Naive thymus-derived CD8-positive, alpha-beta T cell (primary cell): ENCODE data around the gene MICALL2. TPM values are rescaled to one million over a fixed set of nuclear protein-coding genes. Genes with fewer than 3 reads are reported as not detected.
A peak's percentile ranks its signal among the peaks of the same experiment; 100 is the strongest.

Experiments used
- ATAC-seq, 2 donors: fragments of 150-1000 bp; cut with Tn5 transposase in 1 of 2; sonication (Bioruptor Pico), chemical (Tn5 transposase) in 1 of 2; 1 replicate in 1 of 2; 2 replicates in 1 of 2; pipeline ENCODE4 v1.10.0; 2021; ENCODE audit warnings: mild to moderate bottlenecking in 2 of 2, moderate library complexity in 2 of 2
- POLR2A ChIA-PET: fragments of 350-600 bp; sonication (Branson Sonifier 250); formaldehyde crosslinking; loops from one replicate; lab custom pipeline; 2021; ENCODE audit warnings: antibody characterized with exemption; lab: Charles Lee
- DNase-seq, 10 donors: peaks; one replicate each; pipeline versions ENCODE4 v3.0.0 to v3.0.0-alpha.2; 2020 to 2022
- H3K27ac Mint-ChIP-seq, 10 donors: one replicate each; pipeline ENCODE4 v1.8.0; 2020 to 2022; ENCODE audit warnings: mild to moderate bottlenecking in 10 of 10, mixed read lengths in 10 of 10, moderate library complexity in 4 of 10, inconsistent platforms in 1 of 10
- H3K27me3 Mint-ChIP-seq, 5 donors: one replicate each; pipeline ENCODE4 v1.8.0; 2021 to 2022; ENCODE audit warnings: mixed read lengths in 5 of 5
- H3K36me3 Mint-ChIP-seq, 3 donors: one replicate each; pipeline ENCODE4 v1.8.0; 2020 to 2022; ENCODE audit warnings: mixed read lengths in 3 of 3, mild to moderate bottlenecking in 2 of 3, inconsistent platforms in 1 of 3
- H3K4me1 Mint-ChIP-seq, 4 donors: one replicate each; pipeline ENCODE4 v1.8.0; 2021 to 2022; ENCODE audit warnings: mixed read lengths in 4 of 4
- H3K4me3 Mint-ChIP-seq, 10 donors: one replicate each; pipeline ENCODE4 v1.8.0; 2020 to 2022; ENCODE audit warnings: mild to moderate bottlenecking in 10 of 10, mixed read lengths in 10 of 10, moderate library complexity in 6 of 10, inconsistent platforms in 1 of 10
- H3K9me3 Mint-ChIP-seq, 9 donors: one replicate each; pipeline ENCODE4 v1.8.0; 2020 to 2022; ENCODE audit warnings: mixed read lengths in 9 of 9, mild to moderate bottlenecking in 3 of 9, inconsistent platforms in 1 of 9, moderate library complexity in 1 of 9
- polyA plus RNA-seq, 3 donors: library from polyadenylated mRNA; unstranded; fragments of 300-500 nt; fragmentation: Illumina TruSeq; gene quantifications; one replicate each; pipeline ENCODE4 v1.2.3, GENCODE V29; 2021
- total RNA-seq, 8 experiments: library from RNA in 2 of 8; stranded (reverse) in 2 of 8; gene quantifications; one replicate each; pipeline ENCODE4 v1.2.3 and lab custom pipeline; 2021 to 2026

Gene MICALL2
- total and polyA plus RNA-seq, 5 experiments from 2014 or later, result 0.85 to 4.6 (median 2.5) TPM; not detected in 1

GRCh38 chr7:1410992-1411391, 48.3 kb downstream of the MICALL2 start:
- peaks cover 3 to 7% (median 5%) of the 10 kb centered on the region in 4 donors for H3K4me1 Mint-ChIP-seq
- no peak overlapping the region for H3K27ac Mint-ChIP-seq
- POLR2A ChIA-PET, result no interaction called here
- ATAC-seq (no peak), DNase-seq (no peak)
- H3K27me3 Mint-ChIP-seq, result peaks cover 8 to 24% (median 12%) of the 10 kb centered on the region in 5 donors
- no peaks in the 10 kb centered on the region for H3K9me3 Mint-ChIP-seq
- no peaks in the 10 kb centered on the region for H3K36me3 Mint-ChIP-seq
- no peak overlapping the region for H3K4me3 Mint-ChIP-seq

- Mint-ChIP-seq H3K27ac (no peak overlapping the region), H3K36me3 (no peaks in the 10 kb centered on the region), H3K9me3 (no peaks in the 10 kb centered on the region), H3K4me3 (no peak overlapping the region), H3K4me1 (peaks cover 3 to 7% (median 5%) of the 10 kb centered on the region in 4 donors), H3K27me3 (peaks cover 10 to 37% (median 18%) of the 10 kb centered on the region in 5 donors)
- ATAC-seq, result no peak
- DNase-seq, result no peak
- POLR2A ChIA-PET, result no interaction called here
These were observed 49.7 kb downstream of the MICALL2 start for GRCh38 chr7:1409555-1409954.

GRCh38 chr7:1408466-1408865, 50.8 kb downstream of the MICALL2 start:
- peaks cover 15 to 48% (median 26%) of the 10 kb centered on the region in 5 donors for H3K27me3 Mint-ChIP-seq
- POLR2A ChIA-PET, result no interaction called here
- H3K27ac Mint-ChIP-seq, result no peak overlapping the region
- peaks cover 0 to 5% (median 0%) of the 10 kb centered on the region in 3 donors for H3K36me3 Mint-ChIP-seq
- no peak for DNase-seq
- no peaks in the 10 kb centered on the region for H3K9me3 Mint-ChIP-seq
- ATAC-seq, result no peak
- H3K4me3 Mint-ChIP-seq, result no peak overlapping the region
- H3K4me1 Mint-ChIP-seq, result peaks cover 8 to 14% (median 12%) of the 10 kb centered on the region in 4 donors

- DNase-seq, result no peak
- peaks cover 5 to 11% (median 9%) of the 10 kb centered on the region in 4 donors for H3K4me1 Mint-ChIP-seq
- POLR2A ChIA-PET, result no interaction called here
These were observed 51.4 kb downstream of the MICALL2 start for GRCh38 chr7:1407892-1408291.

GRCh38 chr7:1404898-1405548, 54.2 kb downstream of the MICALL2 start:
- peaks cover 0 to 9% (median 0%) of the 10 kb centered on the region in 3 donors for H3K36me3 Mint-ChIP-seq
- H3K4me3 Mint-ChIP-seq, result no peak overlapping the region
- no peak for ATAC-seq
- peaks cover 4 to 9% (median 6%) of the 10 kb centered on the region in 4 donors for H3K4me1 Mint-ChIP-seq
- POLR2A ChIA-PET, result no interaction called here
- DNase-seq, result no peak
- peaks cover 26 to 83% (median 49%) of the 10 kb centered on the region in 5 donors for H3K27me3 Mint-ChIP-seq
- no peak overlapping the region for H3K27ac Mint-ChIP-seq
- H3K9me3 Mint-ChIP-seq, result peaks cover 0 to 18% (median 0%) of the 10 kb centered on the region in 9 donors

More at GRCh38 chr7:1407892-1408291, 51.4 kb downstream of the MICALL2 start:
- peaks cover 0 to 5% (median 0%) of the 10 kb centered on the region in 3 donors for H3K36me3 Mint-ChIP-seq
- peaks cover 0 to 3% (median 0%) of the 10 kb centered on the region in 9 donors for H3K9me3 Mint-ChIP-seq
- no peak overlapping the region for H3K27ac Mint-ChIP-seq
- no peak for ATAC-seq
- peaks cover 18 to 54% (median 28%) of the 10 kb centered on the region in 5 donors for H3K27me3 Mint-ChIP-seq
- no peak overlapping the region for H3K4me3 Mint-ChIP-seq

GRCh38 chr7:1404460-1404809, 54.8 kb downstream of the MICALL2 start:
- H3K9me3 Mint-ChIP-seq, result peaks cover 0 to 18% (median 0%) of the 10 kb centered on the region in 9 donors
- no peak overlapping the region for H3K4me3 Mint-ChIP-seq
- peak overlapping the region in 2 of 10 donors; percentile 29 to 42 for H3K27ac Mint-ChIP-seq
- H3K36me3 Mint-ChIP-seq, result peaks cover 0 to 9% (median 0%) of the 10 kb centered on the region in 3 donors
- POLR2A ChIA-PET, result no interaction called here
- DNase-seq (no peak), ATAC-seq (no peak)
- peaks cover 25 to 82% (median 46%) of the 10 kb centered on the region in 5 donors for H3K27me3 Mint-ChIP-seq
- peaks cover 4 to 9% (median 6%) of the 10 kb centered on the region in 4 donors for H3K4me1 Mint-ChIP-seq

- DNase-seq, result no peak
- Mint-ChIP-seq H3K27ac (peak overlapping the region in 1 of 10 donors; percentile 29), H3K4me3 (peak overlapping the region in 5 of 10 donors; percentile 1 to 59 (median 17)), H3K4me1 (peaks cover 4 to 9% (median 6%) of the 10 kb centered on the region in 4 donors), H3K9me3 (peaks cover 0 to 18% (median 0%) of the 10 kb centered on the region in 9 donors), H3K36me3 (peaks cover 0 to 9% (median 0%) of the 10 kb centered on the region in 3 donors), H3K27me3 (peaks cover 25 to 82% (median 47%) of the 10 kb centered on the region in 5 donors)
- ATAC-seq, result no peak
- POLR2A ChIA-PET, result no interaction called here
These were observed 55.4 kb downstream of the MICALL2 start for GRCh38 chr7:1403638-1404459.

GRCh38 chr7:1402791-1403637, 56.3 kb downstream of the MICALL2 start:
- POLR2A ChIA-PET, result no interaction called here
- no peak for DNase-seq
- Mint-ChIP-seq H3K27ac (no peak overlapping the region), H3K4me1 (peaks cover 4 to 9% (median 6%) of the 10 kb centered on the region in 4 donors), H3K4me3 (no peak overlapping the region), H3K9me3 (peaks cover 0 to 18% (median 2%) of the 10 kb centered on the region in 9 donors), H3K27me3 (peaks cover 21 to 85% (median 46%) of the 10 kb centered on the region in 5 donors), H3K36me3 (peaks cover 0 to 9% (median 0%) of the 10 kb centered on the region in 3 donors)
- ATAC-seq, result no peak

GRCh38 chr7:1402110-1402790, 57.0 kb downstream of the MICALL2 start:
- no peak for DNase-seq
- Mint-ChIP-seq H3K36me3 (peaks cover 0 to 9% (median 0%) of the 10 kb centered on the region in 3 donors), H3K4me3 (no peak overlapping the region), H3K27ac (no peak overlapping the region), H3K27me3 (peaks cover 27 to 92% (median 51%) of the 10 kb centered on the region in 5 donors), H3K9me3 (peaks cover 0 to 18% (median 2%) of the 10 kb centered on the region in 9 donors), H3K4me1 (peaks cover 4 to 9% (median 6%) of the 10 kb centered on the region in 4 donors)
- POLR2A ChIA-PET, result no interaction called here
- no peak for ATAC-seq

- Mint-ChIP-seq H3K4me1 (peaks cover 4 to 9% (median 6%) of the 10 kb centered on the region in 4 donors), H3K27me3 (peaks cover 24 to 91% (median 47%) of the 10 kb centered on the region in 5 donors), H3K36me3 (peaks cover 0 to 13% (median 0%) of the 10 kb centered on the region in 3 donors), H3K27ac (no peak overlapping the region), H3K9me3 (peaks cover 0 to 18% (median 2%) of the 10 kb centered on the region in 9 donors), H3K4me3 (peak overlapping the region in 1 of 10 donors; percentile 56)
- no peak for ATAC-seq
- POLR2A ChIA-PET, result no interaction called here
- no peak for DNase-seq
These were observed 58.3 kb downstream of the MICALL2 start for GRCh38 chr7:1401011-1401410.

- Mint-ChIP-seq H3K4me3 (no peak overlapping the region), H3K9me3 (peaks cover 0 to 19% (median 3%) of the 10 kb centered on the region in 9 donors), H3K27ac (no peak overlapping the region), H3K4me1 (peaks cover 4 to 9% (median 6%) of the 10 kb centered on the region in 4 donors), H3K36me3 (peaks cover 0 to 13% (median 0%) of the 10 kb centered on the region in 3 donors), H3K27me3 (peaks cover 22 to 84% (median 43%) of the 10 kb centered on the region in 5 donors)
- no peak for ATAC-seq
- POLR2A ChIA-PET, result no interaction called here
- no peak for DNase-seq
These were observed 58.9 kb downstream of the MICALL2 start for GRCh38 chr7:1400371-1400770.
